GM23338 (cell line): ENCODE measurements around the gene CAMSAP1. TPM values are rescaled to one million over a fixed set of nuclear protein-coding genes. Genes with fewer than 3 reads are reported as not detected.

Experiments used
- ATAC-seq: fragments of 200-7000 bp; cut with Tn5 transposase; 3 replicates; pipeline ENCODE4 v1.9.1; 2020
- DNase-seq: peaks from one replicate; pipeline ENCODE4 v3.0.0-alpha.2; 2015; ENCODE audit warnings: low spot score
- H2AFZ ChIP-seq: fragments of 200-600 bp; sonication (generic); 2 replicates; pipeline ENCODE4 v1.8.0; 2016; ENCODE audit warnings: antibody characterized with exemption, mild to moderate bottlenecking, moderate library complexity
- H3F3A ChIP-seq: fragments of 200-600 bp; sonication (generic); replicated peaks from 2 replicates; pipeline ENCODE4 v1.8.0; 2017; ENCODE audit warnings: antibody characterized with exemption, mixed run types, low read depth
- H3K27ac ChIP-seq: fragments of 200-600 bp; sonication (generic); 2 replicates; pipeline ENCODE4 v1.6.1; 2016; ENCODE audit warnings: low read depth
- H3K27me3 ChIP-seq: fragments of 200-600 bp; sonication (generic); 2 replicates; pipeline ENCODE4 v1.8.0; 2016; ENCODE audit warnings: mild to moderate bottlenecking, mixed run types, moderate library complexity; ENCODE audit not compliant: insufficient read depth
- H3K36me3 ChIP-seq: fragments of 200-600 bp; sonication (generic); 2 replicates; pipeline ENCODE4 v1.8.0; 2016; ENCODE audit warnings: mild to moderate bottlenecking; ENCODE audit not compliant: insufficient read depth
- H3K4me1 ChIP-seq: fragments of 200-600 bp; sonication (generic); 2 replicates; pipeline ENCODE4 v1.8.0; 2016; ENCODE audit warnings: mild to moderate bottlenecking, moderate library complexity; ENCODE audit not compliant: insufficient read depth
- H3K4me2 ChIP-seq: fragments of 200-600 bp; sonication (generic); 2 replicates; pipeline ENCODE4 v1.7.1; 2017; ENCODE audit warnings: mixed run types
- H3K4me3 ChIP-seq: fragments of 200-600 bp; sonication (generic); 2 replicates; pipeline ENCODE4 v1.6.1; 2016; ENCODE audit warnings: mixed run types
- H3K79me2 ChIP-seq: fragments of 200-600 bp; sonication (generic); replicated peaks from 2 replicates; pipeline ENCODE4 v1.8.0; 2017; ENCODE audit warnings: mild to moderate bottlenecking; ENCODE audit not compliant: insufficient read depth
- H3K9me2 ChIP-seq: fragments of 200-600 bp; sonication (generic); 2 replicates; pipeline ENCODE4 v1.8.0; 2017; ENCODE audit not compliant: insufficient read depth
- H4K20me1 ChIP-seq: fragments of 200-600 bp; sonication (generic); replicated peaks from 2 replicates; pipeline ENCODE4 v1.8.0; 2017; ENCODE audit warnings: mild to moderate bottlenecking; ENCODE audit not compliant: insufficient read depth
- H3K27ac Mint-ChIP-seq: 2 replicates; pipeline ENCODE4 v1.8.0; 2020; ENCODE audit warnings: inconsistent platforms, mild to moderate bottlenecking, moderate library complexity, mixed read lengths
- H3K27me3 Mint-ChIP-seq: 3 replicates; pipeline ENCODE4 v1.8.0; 2022; ENCODE audit warnings: low read depth, mild to moderate bottlenecking, moderate library complexity, mixed read lengths, inconsistent platforms; ENCODE audit not compliant: insufficient read depth, poor library complexity
- H3K36me3 Mint-ChIP-seq: 3 replicates; pipeline ENCODE4 v1.8.0; 2021; ENCODE audit warnings: low read depth, mild to moderate bottlenecking, inconsistent platforms, moderate library complexity, mixed read lengths
- H3K4me1 Mint-ChIP-seq: 3 replicates; pipeline ENCODE4 v1.8.0; 2020; ENCODE audit warnings: mild to moderate bottlenecking, inconsistent platforms, mixed read lengths
- H3K4me3 Mint-ChIP-seq: 3 replicates; pipeline ENCODE4 v1.8.0; 2021; ENCODE audit warnings: moderate library complexity, mild to moderate bottlenecking, inconsistent platforms, mixed read lengths
- H3K9me3 Mint-ChIP-seq: 3 replicates; pipeline ENCODE4 v1.8.0; 2020; ENCODE audit warnings: moderate library complexity, mild to moderate bottlenecking, inconsistent platforms, mixed read lengths
- CREB1 ChIP-seq: fragments of 250-450 bp; sonication (Bioruptor Pico); IDR thresholded peaks from 2 replicates; pipeline ENCODE4 v1.5.0; 2020; ENCODE audit warnings: low read depth, mild to moderate bottlenecking, moderate library complexity
- EZH2 ChIP-seq: fragments of 200-600 bp; sonication (generic); IDR thresholded peaks from one replicate; pipeline ENCODE4 v1.8.0; 2017; ENCODE audit warnings: antibody characterized with exemption, mild to moderate bottlenecking, low read depth; ENCODE audit not compliant: unreplicated experiment
- EZH2phosphoT487 ChIP-seq: fragments of 200-600 bp; sonication (generic); IDR thresholded peaks from one replicate; pipeline ENCODE4 v1.8.1; 2018; ENCODE audit warnings: antibody characterized with exemption; ENCODE audit not compliant: unreplicated experiment
- JUNB ChIP-seq: IDR thresholded peaks from one replicate; pipeline ENCODE4 v1.6.1; 2016; ENCODE audit warnings: antibody characterized with exemption; ENCODE audit not compliant: unreplicated experiment
- NANOG ChIP-seq: IDR thresholded peaks from 2 replicates; pipeline ENCODE4 v1.6.1; 2016; ENCODE audit warnings: antibody characterized with exemption, borderline replicate concordance
- POLR2AphosphoS5 ChIP-seq: IDR thresholded peaks from 2 replicates; pipeline ENCODE4 v1.6.1; 2016; ENCODE audit warnings: antibody characterized with exemption, low read depth
- STAT1 ChIP-seq: IDR thresholded peaks from one replicate; pipeline ENCODE4 v1.6.1; 2016; ENCODE audit warnings: antibody characterized with exemption; ENCODE audit not compliant: unreplicated experiment
- ZNF114 ChIP-seq: fragments of 250-450 bp; sonication (Bioruptor Pico); IDR thresholded peaks from 2 replicates; pipeline ENCODE4 v1.5.0; 2020; ENCODE audit warnings: mild to moderate bottlenecking, moderate library complexity
- ZNF331 ChIP-seq: fragments of 250-450 bp; sonication (Bioruptor Pico); IDR thresholded peaks from 2 replicates; pipeline ENCODE4 v1.5.0; 2020; ENCODE audit warnings: low read depth, mild to moderate bottlenecking, moderate library complexity
- polyA plus RNA-seq: library from polyadenylated mRNA; unstranded; fragments of >200 nt; fragmentation: Nextera tagmentation; extraction: Ambion mirVana; gene quantifications from 2 replicates; pipeline ENCODE4 v1.2.1, GENCODE V29; 2016
- total RNA-seq: library from RNA; depleted of rRNA; stranded (reverse); fragments of >200 nt; shearing (Covaris generic); gene quantifications from 2 replicates; pipeline ENCODE4 v1.2.3, GENCODE V29; 2014
- TF ChIP-seq, protein P1 (sequence below): IDR thresholded peaks from one replicate; pipeline ENCODE4 v1.6.1; 2018; ENCODE audit warnings: antibody characterized with exemption; ENCODE audit not compliant: unreplicated experiment
- TF ChIP-seq, protein P2 (sequence below), 2 experiments: fragments of 200-600 bp in 1 of 2; sonication (generic) in 1 of 2; conservative IDR thresholded peaks; 2 replicates each; pipeline versions ENCODE4 v1.5.1 to v1.6.1; 2016 to 2017; ENCODE audit warnings: antibody characterized with exemption in 2 of 2, low read depth in 2 of 2, mild to moderate bottlenecking in 2 of 2, moderate library complexity in 1 of 2
- TF ChIP-seq, protein P3 (sequence below): IDR thresholded peaks from 2 replicates; pipeline ENCODE4 v1.6.1; 2016; ENCODE audit warnings: antibody characterized with exemption
- TF ChIP-seq, protein P4 (sequence below): fragments of 250-450 bp; sonication (Bioruptor Pico); IDR thresholded peaks from 2 replicates; pipeline ENCODE4 v1.5.0; 2020; ENCODE audit warnings: mild to moderate bottlenecking, moderate library complexity

CAMSAP1 gene
- total and polyA plus RNA-seq, 2 experiments from 2014 or later: 6.9 to 75.4 TPM

DNA sequence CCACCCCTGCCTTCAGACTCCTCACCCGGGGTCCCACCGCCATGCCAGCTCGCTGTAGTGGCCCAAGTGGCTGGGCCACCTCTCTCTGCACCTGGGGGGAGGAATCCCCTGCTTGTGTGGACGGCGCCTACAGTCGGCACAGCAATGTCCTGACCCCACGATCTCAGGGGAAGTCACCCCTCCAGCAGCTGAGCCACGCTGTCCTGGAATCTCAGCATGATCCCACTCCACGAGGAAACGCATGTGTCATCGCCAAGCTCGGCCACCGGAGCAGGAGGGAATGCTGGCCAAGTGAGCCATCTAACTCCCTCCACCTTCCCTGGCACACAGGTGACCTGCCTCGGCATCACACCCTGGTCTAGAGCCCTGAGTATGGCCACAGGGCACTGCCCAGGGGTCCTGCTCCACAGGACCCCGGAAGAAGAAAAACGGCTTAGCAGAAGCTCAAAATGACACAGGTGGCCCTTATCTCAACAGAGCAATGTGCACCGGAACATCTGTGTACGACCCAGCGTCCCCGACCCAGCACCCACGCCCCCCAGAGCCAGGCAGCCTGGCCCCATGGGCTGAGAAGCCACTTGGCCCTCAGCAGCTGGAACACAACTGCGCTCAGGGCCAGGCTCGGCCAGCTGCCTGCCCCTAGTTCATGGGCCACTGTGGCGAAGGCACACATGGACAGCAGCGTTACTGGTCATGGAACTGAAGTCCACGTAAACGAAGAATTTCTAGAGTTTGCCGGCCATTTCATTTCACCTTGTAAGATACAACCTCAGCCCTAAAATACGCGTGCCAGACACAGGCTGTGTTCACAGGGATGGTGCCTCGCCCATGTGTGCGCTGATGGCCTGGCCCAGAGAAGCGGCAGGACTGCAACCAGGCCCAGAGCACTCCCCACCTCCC is 23.4 kb upstream of the CAMSAP1 start:
- no peak for DNase-seq
- Mint-ChIP-seq H3K9me3 (peaks cover 4% of the 10 kb centered on the region; the same call in 1 of the 3 replicates), H3K4me1 (no peaks in the 10 kb centered on the region; the same call in 2 of the 3 replicates), H3K36me3 (peaks cover 40% of the 10 kb centered on the region), H3K27me3 (peaks cover 13% of the 10 kb centered on the region), H3K4me3 (no peak overlapping the region), H3K27ac (peak overlapping the region; percentile 70; the same call in 1 of the 2 replicates)
- H3K4me1 ChIP-seq: no peaks in the 10 kb centered on the region
- TF ChIP-seq EZH2phosphoT487: no peak
- no peak for TF ChIP-seq ZNF114
- TF ChIP-seq STAT1: no peak
- TF ChIP-seq ZNF331 (CRISPR knock-in tag): no peak
- TF ChIP-seq, protein P1, sequence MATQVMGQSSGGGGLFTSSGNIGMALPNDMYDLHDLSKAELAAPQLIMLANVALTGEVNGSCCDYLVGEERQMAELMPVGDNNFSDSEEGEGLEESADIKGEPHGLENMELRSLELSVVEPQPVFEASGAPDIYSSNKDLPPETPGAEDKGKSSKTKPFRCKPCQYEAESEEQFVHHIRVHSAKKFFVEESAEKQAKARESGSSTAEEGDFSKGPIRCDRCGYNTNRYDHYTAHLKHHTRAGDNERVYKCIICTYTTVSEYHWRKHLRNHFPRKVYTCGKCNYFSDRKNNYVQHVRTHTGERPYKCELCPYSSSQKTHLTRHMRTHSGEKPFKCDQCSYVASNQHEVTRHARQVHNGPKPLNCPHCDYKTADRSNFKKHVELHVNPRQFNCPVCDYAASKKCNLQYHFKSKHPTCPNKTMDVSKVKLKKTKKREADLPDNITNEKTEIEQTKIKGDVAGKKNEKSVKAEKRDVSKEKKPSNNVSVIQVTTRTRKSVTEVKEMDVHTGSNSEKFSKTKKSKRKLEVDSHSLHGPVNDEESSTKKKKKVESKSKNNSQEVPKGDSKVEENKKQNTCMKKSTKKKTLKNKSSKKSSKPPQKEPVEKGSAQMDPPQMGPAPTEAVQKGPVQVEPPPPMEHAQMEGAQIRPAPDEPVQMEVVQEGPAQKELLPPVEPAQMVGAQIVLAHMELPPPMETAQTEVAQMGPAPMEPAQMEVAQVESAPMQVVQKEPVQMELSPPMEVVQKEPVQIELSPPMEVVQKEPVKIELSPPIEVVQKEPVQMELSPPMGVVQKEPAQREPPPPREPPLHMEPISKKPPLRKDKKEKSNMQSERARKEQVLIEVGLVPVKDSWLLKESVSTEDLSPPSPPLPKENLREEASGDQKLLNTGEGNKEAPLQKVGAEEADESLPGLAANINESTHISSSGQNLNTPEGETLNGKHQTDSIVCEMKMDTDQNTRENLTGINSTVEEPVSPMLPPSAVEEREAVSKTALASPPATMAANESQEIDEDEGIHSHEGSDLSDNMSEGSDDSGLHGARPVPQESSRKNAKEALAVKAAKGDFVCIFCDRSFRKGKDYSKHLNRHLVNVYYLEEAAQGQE: no peak
- no peak for TF ChIP-seq EZH2
- no peak for TF ChIP-seq JUNB
- TF ChIP-seq, protein P2, sequence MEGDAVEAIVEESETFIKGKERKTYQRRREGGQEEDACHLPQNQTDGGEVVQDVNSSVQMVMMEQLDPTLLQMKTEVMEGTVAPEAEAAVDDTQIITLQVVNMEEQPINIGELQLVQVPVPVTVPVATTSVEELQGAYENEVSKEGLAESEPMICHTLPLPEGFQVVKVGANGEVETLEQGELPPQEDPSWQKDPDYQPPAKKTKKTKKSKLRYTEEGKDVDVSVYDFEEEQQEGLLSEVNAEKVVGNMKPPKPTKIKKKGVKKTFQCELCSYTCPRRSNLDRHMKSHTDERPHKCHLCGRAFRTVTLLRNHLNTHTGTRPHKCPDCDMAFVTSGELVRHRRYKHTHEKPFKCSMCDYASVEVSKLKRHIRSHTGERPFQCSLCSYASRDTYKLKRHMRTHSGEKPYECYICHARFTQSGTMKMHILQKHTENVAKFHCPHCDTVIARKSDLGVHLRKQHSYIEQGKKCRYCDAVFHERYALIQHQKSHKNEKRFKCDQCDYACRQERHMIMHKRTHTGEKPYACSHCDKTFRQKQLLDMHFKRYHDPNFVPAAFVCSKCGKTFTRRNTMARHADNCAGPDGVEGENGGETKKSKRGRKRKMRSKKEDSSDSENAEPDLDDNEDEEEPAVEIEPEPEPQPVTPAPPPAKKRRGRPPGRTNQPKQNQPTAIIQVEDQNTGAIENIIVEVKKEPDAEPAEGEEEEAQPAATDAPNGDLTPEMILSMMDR (conservative IDR thresholded peaks at IDR 0.05; ENCODE audit: low read depth in 2 of 2): no peak
- TF ChIP-seq NANOG: no peak
- TF ChIP-seq, protein P3, sequence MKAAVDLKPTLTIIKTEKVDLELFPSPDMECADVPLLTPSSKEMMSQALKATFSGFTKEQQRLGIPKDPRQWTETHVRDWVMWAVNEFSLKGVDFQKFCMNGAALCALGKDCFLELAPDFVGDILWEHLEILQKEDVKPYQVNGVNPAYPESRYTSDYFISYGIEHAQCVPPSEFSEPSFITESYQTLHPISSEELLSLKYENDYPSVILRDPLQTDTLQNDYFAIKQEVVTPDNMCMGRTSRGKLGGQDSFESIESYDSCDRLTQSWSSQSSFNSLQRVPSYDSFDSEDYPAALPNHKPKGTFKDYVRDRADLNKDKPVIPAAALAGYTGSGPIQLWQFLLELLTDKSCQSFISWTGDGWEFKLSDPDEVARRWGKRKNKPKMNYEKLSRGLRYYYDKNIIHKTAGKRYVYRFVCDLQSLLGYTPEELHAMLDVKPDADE: no peak
- no peak for TF ChIP-seq POLR2AphosphoS5
- no peak for TF ChIP-seq CREB1 (CRISPR knock-in tag)
- TF ChIP-seq, protein P4, sequence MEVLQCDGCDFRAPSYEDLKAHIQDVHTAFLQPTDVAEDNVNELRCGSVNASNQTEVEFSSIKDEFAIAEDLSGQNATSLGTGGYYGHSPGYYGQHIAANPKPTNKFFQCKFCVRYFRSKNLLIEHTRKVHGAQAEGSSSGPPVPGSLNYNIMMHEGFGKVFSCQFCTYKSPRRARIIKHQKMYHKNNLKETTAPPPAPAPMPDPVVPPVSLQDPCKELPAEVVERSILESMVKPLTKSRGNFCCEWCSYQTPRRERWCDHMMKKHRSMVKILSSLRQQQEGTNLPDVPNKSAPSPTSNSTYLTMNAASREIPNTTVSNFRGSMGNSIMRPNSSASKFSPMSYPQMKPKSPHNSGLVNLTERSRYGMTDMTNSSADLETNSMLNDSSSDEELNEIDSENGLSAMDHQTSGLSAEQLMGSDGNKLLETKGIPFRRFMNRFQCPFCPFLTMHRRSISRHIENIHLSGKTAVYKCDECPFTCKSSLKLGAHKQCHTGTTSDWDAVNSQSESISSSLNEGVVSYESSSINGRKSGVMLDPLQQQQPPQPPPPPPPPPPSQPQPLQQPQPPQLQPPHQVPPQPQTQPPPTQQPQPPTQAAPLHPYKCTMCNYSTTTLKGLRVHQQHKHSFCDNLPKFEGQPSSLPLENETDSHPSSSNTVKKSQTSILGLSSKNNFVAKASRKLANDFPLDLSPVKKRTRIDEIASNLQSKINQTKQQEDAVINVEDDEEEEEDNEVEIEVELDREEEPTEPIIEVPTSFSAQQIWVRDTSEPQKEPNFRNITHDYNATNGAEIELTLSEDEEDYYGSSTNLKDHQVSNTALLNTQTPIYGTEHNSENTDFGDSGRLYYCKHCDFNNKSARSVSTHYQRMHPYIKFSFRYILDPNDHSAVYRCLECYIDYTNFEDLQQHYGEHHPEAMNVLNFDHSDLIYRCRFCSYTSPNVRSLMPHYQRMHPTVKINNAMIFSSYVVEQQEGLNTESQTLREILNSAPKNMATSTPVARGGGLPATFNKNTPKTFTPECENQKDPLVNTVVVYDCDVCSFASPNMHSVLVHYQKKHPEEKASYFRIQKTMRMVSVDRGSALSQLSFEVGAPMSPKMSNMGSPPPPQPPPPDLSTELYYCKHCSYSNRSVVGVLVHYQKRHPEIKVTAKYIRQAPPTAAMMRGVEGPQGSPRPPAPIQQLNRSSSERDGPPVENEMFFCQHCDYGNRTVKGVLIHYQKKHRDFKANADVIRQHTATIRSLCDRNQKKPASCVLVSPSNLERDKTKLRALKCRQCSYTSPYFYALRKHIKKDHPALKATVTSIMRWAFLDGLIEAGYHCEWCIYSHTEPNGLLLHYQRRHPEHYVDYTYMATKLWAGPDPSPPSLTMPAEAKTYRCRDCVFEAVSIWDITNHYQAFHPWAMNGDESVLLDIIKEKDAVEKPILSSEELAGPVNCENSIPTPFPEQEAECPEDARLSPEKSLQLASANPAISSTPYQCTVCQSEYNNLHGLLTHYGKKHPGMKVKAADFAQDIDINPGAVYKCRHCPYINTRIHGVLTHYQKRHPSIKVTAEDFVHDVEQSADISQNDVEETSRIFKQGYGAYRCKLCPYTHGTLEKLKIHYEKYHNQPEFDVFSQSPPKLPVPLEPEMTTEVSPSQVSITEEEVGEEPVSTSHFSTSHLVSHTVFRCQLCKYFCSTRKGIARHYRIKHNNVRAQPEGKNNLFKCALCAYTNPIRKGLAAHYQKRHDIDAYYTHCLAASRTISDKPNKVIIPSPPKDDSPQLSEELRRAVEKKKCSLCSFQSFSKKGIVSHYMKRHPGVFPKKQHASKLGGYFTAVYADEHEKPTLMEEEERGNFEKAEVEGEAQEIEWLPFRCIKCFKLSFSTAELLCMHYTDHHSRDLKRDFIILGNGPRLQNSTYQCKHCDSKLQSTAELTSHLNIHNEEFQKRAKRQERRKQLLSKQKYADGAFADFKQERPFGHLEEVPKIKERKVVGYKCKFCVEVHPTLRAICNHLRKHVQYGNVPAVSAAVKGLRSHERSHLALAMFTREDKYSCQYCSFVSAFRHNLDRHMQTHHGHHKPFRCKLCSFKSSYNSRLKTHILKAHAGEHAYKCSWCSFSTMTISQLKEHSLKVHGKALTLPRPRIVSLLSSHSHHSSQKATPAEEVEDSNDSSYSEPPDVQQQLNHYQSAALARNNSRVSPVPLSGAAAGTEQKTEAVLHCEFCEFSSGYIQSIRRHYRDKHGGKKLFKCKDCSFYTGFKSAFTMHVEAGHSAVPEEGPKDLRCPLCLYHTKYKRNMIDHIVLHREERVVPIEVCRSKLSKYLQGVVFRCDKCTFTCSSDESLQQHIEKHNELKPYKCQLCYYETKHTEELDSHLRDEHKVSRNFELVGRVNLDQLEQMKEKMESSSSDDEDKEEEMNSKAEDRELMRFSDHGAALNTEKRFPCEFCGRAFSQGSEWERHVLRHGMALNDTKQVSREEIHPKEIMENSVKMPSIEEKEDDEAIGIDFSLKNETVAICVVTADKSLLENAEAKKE: no peak
- no peaks in the 10 kb centered on the region; the same call in 1 of the 2 replicates for H4K20me1 ChIP-seq
- no peaks in the 10 kb centered on the region for H3K79me2 ChIP-seq
- no peak for ATAC-seq
- H3K9me2 ChIP-seq: no peaks in the 10 kb centered on the region
- no peak overlapping the region for H3K4me3 ChIP-seq
- H3F3A ChIP-seq: no peaks in the 10 kb centered on the region
- peaks cover 9% of the 10 kb centered on the region; the same call in 1 of the 2 replicates for H3K36me3 ChIP-seq
- no peak overlapping the region for H3K4me2 ChIP-seq
- H3K27me3 ChIP-seq: no peaks in the 10 kb centered on the region
- no peak overlapping the region for H2AFZ ChIP-seq
- no peak overlapping the region for H3K27ac ChIP-seq
